Measurements from ENCODE around the gene UNC13A.

- TF ChIP-seq CTCF (IDR thresholded peaks at IDR 0.05; ENCODE audit: extremely low read depth in 1 of 2, insufficient read depth in 1 of 2, low read depth in 1 of 2, low read length in 2 of 2) (no peak), POLR2A (IDR thresholded peaks at IDR 0.05; ENCODE audit: low read depth, low read length) (no peak)
Observed at GRCh38 chr19:17641846-17642245, 46.3 kb downstream of the UNC13A start.

Data from endothelial cell of umbilical vein (primary cell).